HG02884 (cell line): ENCODE results near the gene CD300LD.
"Not testable (repeated sequence)": the region's sequence is repeated elsewhere in the genome, so short reads cannot be mapped to it uniquely, and the experiment has no call there.

Experiments used
- ATAC-seq: cut with Tn5 transposase; IDR thresholded peaks from one replicate; pipeline ENCODE4 v1.9.1; 2021; ENCODE audit warnings: mild to moderate bottlenecking, moderate library complexity; ENCODE audit not compliant: unreplicated experiment

Gene CD300LD

GRCh38 chr17:74592087-74592990, at the start of gene CD300LD:
Gene CD300LD, minus strand, starts transcription at chr17:74592283. Its CDS starts 81 bp downstream, at chr17:74592202.
- ATAC-seq = no peak

- ATAC-seq = no peak
These were observed 49.3 kb upstream of the CD300LD start for GRCh38 chr17:74641224-74641957.

- ATAC-seq = no peak
These were observed 47.6 kb upstream of the CD300LD start for GRCh38 chr17:74639704-74640151.

GRCh38 chr17:74637926-74638325, 45.8 kb upstream of the CD300LD start:
- ATAC-seq = no peak

GRCh38 chr17:74637265-74637664, 45.2 kb upstream of the CD300LD start:
- ATAC-seq = no peak

GRCh38 chr17:74636541-74637085, 44.5 kb upstream of the CD300LD start:
- ATAC-seq = not testable (repeated sequence)

- no peak for ATAC-seq
These were observed 43.3 kb upstream of the CD300LD start for GRCh38 chr17:74635418-74635817.

GRCh38 chr17:74633326-74633725, 41.2 kb upstream of the CD300LD start:
- no peak for ATAC-seq

GRCh38 chr17:74632617-74633016, 40.5 kb upstream of the CD300LD start:
- ATAC-seq = no peak

GRCh38 chr17:74631468-74632450, 39.7 kb upstream of the CD300LD start:
- no peak for ATAC-seq

- not testable (repeated sequence) for ATAC-seq
These were observed 38.2 kb upstream of the CD300LD start for GRCh38 chr17:74630251-74630650.

- ATAC-seq = no peak
These were observed 33.6 kb upstream of the CD300LD start for GRCh38 chr17:74625661-74626060.

- ATAC-seq = no peak
These were observed 32.0 kb upstream of the CD300LD start for GRCh38 chr17:74624131-74624530.

GRCh38 chr17:74623693-74624093, 31.6 kb upstream of the CD300LD start, which contains the start of gene CD300E:
Gene CD300E, minus strand, starts transcription at chr17:74623738. Its CDS starts 117 bp downstream, at chr17:74623621.
- no peak for ATAC-seq

- no peak for ATAC-seq
These were observed 27.1 kb upstream of the CD300LD start for GRCh38 chr17:74619077-74619673.

GRCh38 chr17:74618451-74618850, 26.4 kb upstream of the CD300LD start:
- no peak for ATAC-seq

GRCh38 chr17:74616696-74617095, 24.6 kb upstream of the CD300LD start:
- ATAC-seq = no peak

- ATAC-seq = no peak
These were observed 20.0 kb upstream of the CD300LD start for GRCh38 chr17:74612046-74612445.

GRCh38 chr17:74610108-74610507, 18.0 kb upstream of the CD300LD start:
- ATAC-seq = no peak

GRCh38 chr17:74608511-74608910, 16.4 kb upstream of the CD300LD start:
- ATAC-seq = no peak
